Measurements from ENCODE around the gene TBC1D9B. TPM values are rescaled to one million over a fixed set of nuclear protein-coding genes. Genes with fewer than 3 reads are reported as not detected.

Gene TBC1D9B
- total and polyA plus RNA-seq, 2 of the 13 experiments (the other 11 are each of a cell fraction or from before 2014, with no cell fraction given): 35.0 to 50.0 TPM

DNA sequence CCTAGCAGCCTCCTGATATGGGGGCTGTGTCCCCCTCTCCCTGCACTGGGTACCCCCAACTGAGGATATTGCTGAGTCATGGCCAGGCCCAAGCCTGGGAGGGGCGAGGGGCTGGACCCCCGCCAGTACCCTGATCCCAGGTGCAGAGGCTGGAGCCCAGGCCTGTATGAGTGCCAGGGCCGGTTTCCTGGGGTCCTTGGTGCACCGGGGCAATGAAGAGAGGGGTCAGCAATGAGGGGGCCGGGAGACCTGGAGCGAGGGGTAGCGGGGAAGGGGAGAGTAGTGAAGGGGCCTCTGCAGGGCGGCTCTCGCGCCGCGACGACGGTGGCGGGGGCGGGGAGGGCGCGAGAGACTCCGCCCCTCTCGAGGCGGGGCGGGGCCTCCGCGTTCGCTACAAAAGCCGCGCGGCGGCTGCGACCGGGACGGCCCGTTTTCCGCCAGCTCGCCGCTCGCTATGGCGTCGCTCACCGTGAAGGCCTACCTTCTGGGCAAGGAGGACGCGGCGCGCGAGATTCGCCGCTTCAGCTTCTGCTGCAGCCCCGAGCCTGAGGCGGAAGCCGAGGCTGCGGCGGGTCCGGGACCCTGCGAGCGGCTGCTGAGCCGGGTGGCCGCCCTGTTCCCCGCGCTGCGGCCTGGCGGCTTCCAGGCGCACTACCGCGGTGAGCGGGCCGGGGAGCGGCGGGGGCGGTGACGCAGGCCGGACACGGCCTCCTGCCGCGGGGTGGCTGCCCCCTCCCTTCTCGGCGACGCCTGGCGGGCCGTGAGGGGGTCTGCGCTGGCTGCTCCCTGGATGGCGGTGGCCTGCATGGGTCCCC is 87.0 kb downstream of the TBC1D9B start, which contains the start of gene SQSTM1 (continued):
- TF ChIP-seq MZF1 (CRISPR knock-in tag; IDR thresholded peaks at IDR 0.05; ENCODE audit: borderline replicate concordance) (no peak), ZNF580 (CRISPR knock-in tag; IDR thresholded peaks at IDR 0.05; ENCODE audit: borderline replicate concordance, low read depth) (no peak), ARNTL (CRISPR knock-in tag; IDR thresholded peaks at IDR 0.05) (peak; percentile 45; the same call in 1 of the 2 replicates), ZNF260 (CRISPR knock-in tag; IDR thresholded peaks at IDR 0.05; ENCODE audit: borderline replicate concordance, low read depth) (no peak), ARNT2 (CRISPR knock-in tag; IDR thresholded peaks at IDR 0.05; ENCODE audit: low read depth) (peak; percentile 66; the same call in 1 of the 2 replicates), BRCA1 (CRISPR knock-in tag; IDR thresholded peaks at IDR 0.05) (no peak), ZNF501 (CRISPR knock-in tag; IDR thresholded peaks at IDR 0.05) (no peak), SETDB1 (CRISPR knock-in tag; IDR thresholded peaks at IDR 0.05; ENCODE audit: borderline replicate concordance) (no peak), MIER3 (CRISPR knock-in tag; IDR thresholded peaks at IDR 0.05; ENCODE audit: borderline replicate concordance) (no peak), NAIF1 (CRISPR knock-in tag; IDR thresholded peaks at IDR 0.05; ENCODE audit: borderline replicate concordance) (no peak), FOXC1 (CRISPR knock-in tag; IDR thresholded peaks at IDR 0.05; ENCODE audit: borderline replicate concordance) (peak; percentile 63; the same call in 1 of the 2 replicates), TP53 (CRISPR knock-in tag; conservative IDR thresholded peaks at IDR 0.05) (no peak), TCF12 (IDR thresholded peaks at IDR 0.05) (no peak), TCF12 (CRISPR knock-in tag; IDR thresholded peaks at IDR 0.05) (no peak), ZNF616 (CRISPR knock-in tag; IDR thresholded peaks at IDR 0.05; ENCODE audit: low read depth) (no peak), BORCS8-MEF2B (CRISPR knock-in tag; IDR thresholded peaks at IDR 0.05) (peak; percentile 69; the same call in 1 of the 2 replicates), HES4 (CRISPR knock-in tag; IDR thresholded peaks at IDR 0.05; ENCODE audit: borderline replicate concordance) (peak; percentile 79; the same call in 1 of the 2 replicates), ZNF460 (CRISPR knock-in tag; IDR thresholded peaks at IDR 0.05; ENCODE audit: borderline replicate concordance) (no peak), CREM (IDR thresholded peaks at IDR 0.05) (no peak), CREM (CRISPR knock-in tag; IDR thresholded peaks at IDR 0.05) (no peak), KLF12 (CRISPR knock-in tag; IDR thresholded peaks at IDR 0.05; ENCODE audit: borderline replicate concordance) (no peak), ZNF12 (CRISPR knock-in tag; IDR thresholded peaks at IDR 0.05) (no peak)
- TF ChIP-seq, protein P1, sequence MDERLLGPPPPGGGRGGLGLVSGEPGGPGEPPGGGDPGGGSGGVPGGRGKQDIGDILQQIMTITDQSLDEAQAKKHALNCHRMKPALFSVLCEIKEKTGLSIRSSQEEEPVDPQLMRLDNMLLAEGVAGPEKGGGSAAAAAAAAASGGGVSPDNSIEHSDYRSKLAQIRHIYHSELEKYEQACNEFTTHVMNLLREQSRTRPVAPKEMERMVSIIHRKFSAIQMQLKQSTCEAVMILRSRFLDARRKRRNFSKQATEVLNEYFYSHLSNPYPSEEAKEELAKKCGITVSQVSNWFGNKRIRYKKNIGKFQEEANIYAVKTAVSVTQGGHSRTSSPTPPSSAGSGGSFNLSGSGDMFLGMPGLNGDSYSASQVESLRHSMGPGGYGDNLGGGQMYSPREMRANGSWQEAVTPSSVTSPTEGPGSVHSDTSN (CRISPR knock-in tag; IDR thresholded peaks at IDR 0.05): no peak
- TF ChIP-seq, protein P2, sequence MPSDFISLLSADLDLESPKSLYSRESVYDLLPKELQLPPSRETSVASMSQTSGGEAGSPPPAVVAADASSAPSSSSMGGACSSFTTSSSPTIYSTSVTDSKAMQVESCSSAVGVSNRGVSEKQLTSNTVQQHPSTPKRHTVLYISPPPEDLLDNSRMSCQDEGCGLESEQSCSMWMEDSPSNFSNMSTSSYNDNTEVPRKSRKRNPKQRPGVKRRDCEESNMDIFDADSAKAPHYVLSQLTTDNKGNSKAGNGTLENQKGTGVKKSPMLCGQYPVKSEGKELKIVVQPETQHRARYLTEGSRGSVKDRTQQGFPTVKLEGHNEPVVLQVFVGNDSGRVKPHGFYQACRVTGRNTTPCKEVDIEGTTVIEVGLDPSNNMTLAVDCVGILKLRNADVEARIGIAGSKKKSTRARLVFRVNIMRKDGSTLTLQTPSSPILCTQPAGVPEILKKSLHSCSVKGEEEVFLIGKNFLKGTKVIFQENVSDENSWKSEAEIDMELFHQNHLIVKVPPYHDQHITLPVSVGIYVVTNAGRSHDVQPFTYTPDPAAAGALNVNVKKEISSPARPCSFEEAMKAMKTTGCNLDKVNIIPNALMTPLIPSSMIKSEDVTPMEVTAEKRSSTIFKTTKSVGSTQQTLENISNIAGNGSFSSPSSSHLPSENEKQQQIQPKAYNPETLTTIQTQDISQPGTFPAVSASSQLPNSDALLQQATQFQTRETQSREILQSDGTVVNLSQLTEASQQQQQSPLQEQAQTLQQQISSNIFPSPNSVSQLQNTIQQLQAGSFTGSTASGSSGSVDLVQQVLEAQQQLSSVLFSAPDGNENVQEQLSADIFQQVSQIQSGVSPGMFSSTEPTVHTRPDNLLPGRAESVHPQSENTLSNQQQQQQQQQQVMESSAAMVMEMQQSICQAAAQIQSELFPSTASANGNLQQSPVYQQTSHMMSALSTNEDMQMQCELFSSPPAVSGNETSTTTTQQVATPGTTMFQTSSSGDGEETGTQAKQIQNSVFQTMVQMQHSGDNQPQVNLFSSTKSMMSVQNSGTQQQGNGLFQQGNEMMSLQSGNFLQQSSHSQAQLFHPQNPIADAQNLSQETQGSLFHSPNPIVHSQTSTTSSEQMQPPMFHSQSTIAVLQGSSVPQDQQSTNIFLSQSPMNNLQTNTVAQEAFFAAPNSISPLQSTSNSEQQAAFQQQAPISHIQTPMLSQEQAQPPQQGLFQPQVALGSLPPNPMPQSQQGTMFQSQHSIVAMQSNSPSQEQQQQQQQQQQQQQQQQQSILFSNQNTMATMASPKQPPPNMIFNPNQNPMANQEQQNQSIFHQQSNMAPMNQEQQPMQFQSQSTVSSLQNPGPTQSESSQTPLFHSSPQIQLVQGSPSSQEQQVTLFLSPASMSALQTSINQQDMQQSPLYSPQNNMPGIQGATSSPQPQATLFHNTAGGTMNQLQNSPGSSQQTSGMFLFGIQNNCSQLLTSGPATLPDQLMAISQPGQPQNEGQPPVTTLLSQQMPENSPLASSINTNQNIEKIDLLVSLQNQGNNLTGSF (CRISPR knock-in tag; IDR thresholded peaks at IDR 0.05): no peak

All from HepG2 (cell line).